Subcutaneous abdominal adipose tissue (tissue), 5 donors: ENCODE measurements around the gene ULBP1.
A peak's percentile ranks its signal among the peaks of the same experiment; 100 is the strongest.
"Not testable (repeated sequence)": the region's sequence is repeated elsewhere in the genome, so short reads cannot be mapped to it uniquely, and the experiment has no call there.

Experiments
- H3K27ac ChIP-seq: one replicate; pipeline ENCODE4 v1.7.0; 2013; ENCODE audit warnings: low read depth, mild to moderate bottlenecking, inconsistent platforms, low read length, moderate library complexity
- H3K27me3 ChIP-seq, 5 donors: one replicate each; pipeline ENCODE4 v1.7.0; 2013; ENCODE audit warnings: low read length in 5 of 5, inconsistent platforms in 1 of 5; ENCODE audit not compliant: control insufficient read depth in 5 of 5, insufficient read depth in 4 of 5
- H3K36me3 ChIP-seq, 5 donors: one replicate each; pipeline ENCODE4 v1.7.0; 2013; ENCODE audit warnings: low read length in 5 of 5; ENCODE audit not compliant: control insufficient read depth in 5 of 5, insufficient read depth in 5 of 5
- H3K4me1 ChIP-seq, 5 donors: one replicate each; pipeline ENCODE4 v1.7.0; 2013; ENCODE audit warnings: low read length in 5 of 5, mild to moderate bottlenecking in 3 of 5, moderate library complexity in 1 of 5; ENCODE audit not compliant: control insufficient read depth in 5 of 5, insufficient read depth in 5 of 5
- H3K4me3 ChIP-seq, 5 donors: one replicate each; pipeline ENCODE4 v1.7.0; 2013; ENCODE audit warnings: low read length in 5 of 5, low read depth in 1 of 5
- H3K9ac ChIP-seq, 5 donors: one replicate each; pipeline ENCODE4 v1.7.0; 2013; ENCODE audit warnings: low read length in 5 of 5, mild to moderate bottlenecking in 4 of 5, moderate library complexity in 3 of 5
- H3K9me3 ChIP-seq, 5 donors: one replicate each; pipeline ENCODE4 v1.7.0; 2013; ENCODE audit warnings: low read length in 5 of 5; ENCODE audit not compliant: control insufficient read depth in 5 of 5
- donor health status: healthy.
- donor health status: healthy.
- donor health status: healthy.
- donor health status: healthy.
- donor health status: healthy.

ULBP1 gene

DNA sequence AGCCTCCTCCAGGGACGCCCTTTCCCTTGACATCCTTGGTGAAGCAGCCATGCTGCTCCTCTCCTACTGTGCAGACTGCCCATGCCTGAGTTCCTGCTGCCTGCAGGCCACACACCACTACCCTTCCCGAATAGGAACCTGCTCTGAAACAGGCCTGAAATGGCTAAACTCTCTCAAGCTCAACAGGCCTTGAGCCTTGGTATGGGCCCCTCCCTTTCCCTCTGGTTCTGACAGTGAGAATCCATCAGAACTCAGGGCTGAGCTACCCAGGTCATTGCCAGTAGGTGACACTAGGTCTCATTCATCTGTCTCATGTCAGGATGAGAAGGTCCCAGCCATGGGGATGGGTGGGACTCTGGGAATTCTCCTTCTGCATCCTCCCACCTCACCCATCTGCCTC, 35.9 kb downstream of the ULBP1 start:
- Histone ChIP-seq H3K9ac (no peak overlapping the region), H3K9me3 (no peaks in the 10 kb centered on the region), H3K27ac (no peak overlapping the region), H3K27me3 (peaks cover 19 to 49% (median 27%) of the 10 kb centered on the region in 5 donors), H3K4me3 (no peak overlapping the region), H3K36me3 (no peaks in the 10 kb centered on the region), H3K4me1 (peaks cover 0 to 6% (median 4%) of the 10 kb centered on the region in 5 donors)

DNA sequence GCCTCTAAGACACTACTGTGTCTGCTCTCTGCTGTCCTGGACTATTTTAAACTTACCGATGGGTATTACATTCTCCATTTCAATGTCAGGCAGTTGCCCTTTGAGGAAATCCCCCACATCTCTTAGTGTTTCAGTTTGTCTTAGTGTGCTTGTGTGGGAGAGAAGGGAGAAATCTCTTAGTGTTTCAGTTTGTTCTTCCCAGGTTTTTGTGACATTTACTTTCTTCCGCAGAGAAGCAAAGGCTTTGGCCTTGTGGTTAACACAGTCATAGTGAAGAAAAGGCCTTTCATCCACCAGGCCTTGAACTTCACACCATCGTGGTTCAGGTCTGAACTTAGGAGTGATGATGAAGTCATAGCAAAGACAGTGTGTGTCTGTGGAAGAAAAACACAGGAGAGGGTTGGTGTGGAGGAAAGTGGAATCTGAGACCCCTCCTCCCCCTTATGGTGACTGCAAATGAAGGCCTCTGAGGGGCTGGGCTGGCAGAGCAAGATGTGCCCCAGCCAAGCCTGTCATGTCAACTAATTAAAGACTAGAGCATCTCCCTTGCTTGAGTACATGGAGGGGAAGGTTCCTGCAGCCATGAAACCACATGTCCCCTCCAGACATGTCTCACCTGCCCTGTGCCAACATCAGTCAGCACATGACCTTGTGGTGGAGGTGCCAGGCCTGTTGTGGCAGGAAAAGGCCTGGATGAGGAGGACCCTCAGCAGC, 37.7 kb downstream of the ULBP1 start:
- no peak overlapping the region for H3K9ac ChIP-seq
- H3K4me3 ChIP-seq: no peak overlapping the region
- no peak overlapping the region for H3K27ac ChIP-seq
- H3K9me3 ChIP-seq: no peaks in the 10 kb centered on the region
- H3K4me1 ChIP-seq: peaks cover 0 to 18% (median 13%) of the 10 kb centered on the region in 5 donors
- no peaks in the 10 kb centered on the region for H3K36me3 ChIP-seq
- peaks cover 2 to 34% (median 11%) of the 10 kb centered on the region in 5 donors for H3K27me3 ChIP-seq

DNA sequence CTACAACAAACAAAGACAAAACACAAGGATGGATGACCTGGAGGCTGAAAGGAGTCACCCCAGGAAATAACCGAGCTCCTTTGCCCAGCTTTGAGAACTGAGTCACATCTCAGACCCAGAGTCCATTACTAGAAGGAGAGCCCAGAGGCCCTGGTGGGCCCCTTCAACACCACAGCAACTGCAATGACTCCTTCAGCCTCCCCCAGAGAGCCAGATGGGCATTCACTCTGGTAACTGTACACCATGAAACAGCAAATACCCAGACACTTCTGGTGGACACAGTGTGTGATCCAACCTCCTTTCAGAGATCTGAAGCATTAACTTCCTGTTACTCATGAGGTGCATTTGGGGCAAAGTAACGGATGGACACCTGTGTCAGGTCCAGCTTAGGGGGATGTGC, 39.0 kb downstream of the ULBP1 start:
- peaks cover 0 to 30% (median 11%) of the 10 kb centered on the region in 5 donors for H3K27me3 ChIP-seq

DNA sequence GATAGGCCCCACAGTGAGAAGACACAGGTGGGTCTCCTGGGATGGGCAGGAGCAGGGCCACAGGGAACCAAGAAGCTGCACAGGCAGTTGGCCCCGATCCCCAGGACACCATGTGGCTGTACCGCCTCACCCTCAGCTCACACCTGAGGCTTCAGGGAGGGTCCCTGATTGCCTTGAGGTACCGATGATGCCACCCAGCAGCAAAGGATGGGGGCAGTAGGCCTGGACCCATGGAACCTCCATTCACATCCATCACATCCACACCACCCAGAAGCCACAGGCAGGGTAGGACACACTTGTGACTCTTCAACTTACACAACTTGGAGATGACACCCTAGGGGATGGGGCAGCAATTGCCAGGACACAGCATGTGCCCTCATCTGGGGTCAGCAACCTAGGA, 39.9 kb downstream of the ULBP1 start:
- not testable (repeated sequence) for H3K9me3 ChIP-seq, H3K27ac ChIP-seq, H3K36me3 ChIP-seq, H3K4me3 ChIP-seq, H3K9ac ChIP-seq
- H3K4me1 ChIP-seq: peaks cover 0 to 18% (median 13%) of the 10 kb centered on the region in 5 donors
- H3K27me3 ChIP-seq: peaks cover 3 to 29% (median 15%) of the 10 kb centered on the region in 5 donors

More for the DNA sequence above, 39.0 kb downstream of the ULBP1 start:
- peaks cover 0 to 18% (median 13%) of the 10 kb centered on the region in 5 donors for H3K4me1 ChIP-seq
- no peaks in the 10 kb centered on the region for H3K36me3 ChIP-seq
- no peaks in the 10 kb centered on the region for H3K9me3 ChIP-seq
- no peak overlapping the region for H3K27ac ChIP-seq
- H3K4me3 ChIP-seq: no peak overlapping the region
- no peak overlapping the region for H3K9ac ChIP-seq

DNA sequence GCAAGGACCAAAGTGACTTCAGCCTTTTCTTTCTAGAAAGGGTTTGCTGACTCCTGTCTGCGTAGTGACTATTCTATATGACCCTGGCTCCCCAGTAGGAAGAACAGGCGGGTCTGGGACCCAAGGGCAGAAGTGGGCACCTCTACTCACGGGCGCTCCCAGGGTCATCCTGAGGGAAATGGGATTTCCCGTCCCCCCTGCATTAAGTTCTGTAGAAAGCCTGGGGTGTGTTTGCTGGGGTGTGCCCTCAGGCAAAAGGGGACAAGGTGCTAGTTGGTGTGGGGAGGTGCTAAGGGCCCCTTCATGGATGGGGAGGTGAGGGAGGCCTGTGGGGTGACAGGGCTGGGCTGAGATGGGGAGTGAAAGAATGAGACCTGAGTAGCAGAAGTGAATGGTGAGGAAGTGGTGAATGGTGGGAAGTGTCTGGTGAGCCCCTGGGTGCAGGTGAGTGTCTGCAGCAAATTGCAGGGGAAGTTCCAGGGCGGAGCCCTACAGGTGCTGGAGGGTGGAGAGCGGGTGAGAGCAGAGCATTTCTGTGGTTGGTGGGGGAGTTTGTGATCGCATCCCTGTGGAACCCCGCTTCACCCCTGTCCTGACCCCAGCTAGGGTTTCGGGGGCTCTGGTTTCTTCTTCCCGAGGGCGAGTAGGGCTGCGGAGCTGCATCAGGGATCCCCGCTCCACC, 40.5 kb downstream of the ULBP1 start:
- H3K27me3 ChIP-seq: peaks cover 3 to 32% (median 18%) of the 10 kb centered on the region in 5 donors
- peak overlapping the region; percentile 22 to 75 (median 68) for H3K4me3 ChIP-seq
- no peaks in the 10 kb centered on the region for H3K9me3 ChIP-seq
- H3K4me1 ChIP-seq: peaks cover 0 to 18% (median 13%) of the 10 kb centered on the region in 5 donors
- H3K9ac ChIP-seq: no peak overlapping the region
- no peak overlapping the region for H3K27ac ChIP-seq
- no peaks in the 10 kb centered on the region for H3K36me3 ChIP-seq

DNA sequence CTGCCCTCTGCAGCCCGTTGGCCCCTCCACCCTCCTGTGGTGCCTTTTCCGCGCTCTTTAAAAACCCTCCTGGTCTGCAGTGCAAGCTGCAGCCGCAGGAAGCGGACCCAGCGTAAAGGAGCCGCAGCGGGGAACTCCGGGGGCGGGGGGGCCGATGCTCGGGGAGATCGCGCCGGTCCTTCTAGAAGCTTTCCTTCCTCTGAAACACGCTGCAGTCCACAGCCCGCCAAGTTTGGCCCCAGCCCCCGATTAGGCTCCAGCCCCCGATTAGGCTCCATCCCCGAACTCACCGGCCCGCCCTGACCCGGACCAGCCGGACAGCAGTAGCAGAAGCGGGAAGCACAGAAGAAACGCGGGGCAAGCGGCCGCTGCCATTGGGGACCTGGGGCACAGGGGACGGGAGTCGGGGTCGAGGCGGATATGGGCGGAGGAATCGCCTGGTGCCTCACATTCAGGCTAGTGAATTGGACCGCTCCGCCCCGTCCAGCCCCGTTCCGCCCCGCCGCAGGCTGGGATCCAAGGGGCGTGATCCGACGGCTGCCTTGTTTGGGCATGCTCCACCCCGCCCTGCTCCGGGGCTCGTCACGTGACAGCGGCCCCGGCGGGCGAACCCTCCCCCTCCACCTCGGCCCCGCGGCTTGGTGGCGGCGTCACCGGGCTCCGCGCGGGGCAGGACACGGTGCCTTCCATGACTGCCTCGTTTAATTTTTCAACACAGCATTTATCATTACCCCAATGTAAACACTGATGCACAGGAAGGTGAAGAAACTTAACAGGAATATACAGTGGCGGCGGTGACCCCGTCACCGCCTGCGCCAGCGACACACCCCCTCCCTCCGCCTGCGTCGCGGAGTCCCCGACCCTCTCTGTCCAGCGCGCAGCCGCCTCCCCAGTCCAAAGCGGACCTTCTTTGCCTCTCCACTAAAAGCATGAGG, 41.3 kb downstream of the ULBP1 start:
- Histone ChIP-seq H3K9me3 (no peaks in the 10 kb centered on the region), H3K4me1 (peaks cover 0 to 18% (median 13%) of the 10 kb centered on the region in 5 donors), H3K9ac (peak overlapping the region in 3 of 5 donors; percentile 4 to 56 (median 51)), H3K27me3 (peaks cover 5 to 27% (median 18%) of the 10 kb centered on the region in 5 donors), H3K27ac (no peak overlapping the region), H3K36me3 (no peaks in the 10 kb centered on the region), H3K4me3 (peak overlapping the region; percentile 59 to 75 (median 68))

DNA sequence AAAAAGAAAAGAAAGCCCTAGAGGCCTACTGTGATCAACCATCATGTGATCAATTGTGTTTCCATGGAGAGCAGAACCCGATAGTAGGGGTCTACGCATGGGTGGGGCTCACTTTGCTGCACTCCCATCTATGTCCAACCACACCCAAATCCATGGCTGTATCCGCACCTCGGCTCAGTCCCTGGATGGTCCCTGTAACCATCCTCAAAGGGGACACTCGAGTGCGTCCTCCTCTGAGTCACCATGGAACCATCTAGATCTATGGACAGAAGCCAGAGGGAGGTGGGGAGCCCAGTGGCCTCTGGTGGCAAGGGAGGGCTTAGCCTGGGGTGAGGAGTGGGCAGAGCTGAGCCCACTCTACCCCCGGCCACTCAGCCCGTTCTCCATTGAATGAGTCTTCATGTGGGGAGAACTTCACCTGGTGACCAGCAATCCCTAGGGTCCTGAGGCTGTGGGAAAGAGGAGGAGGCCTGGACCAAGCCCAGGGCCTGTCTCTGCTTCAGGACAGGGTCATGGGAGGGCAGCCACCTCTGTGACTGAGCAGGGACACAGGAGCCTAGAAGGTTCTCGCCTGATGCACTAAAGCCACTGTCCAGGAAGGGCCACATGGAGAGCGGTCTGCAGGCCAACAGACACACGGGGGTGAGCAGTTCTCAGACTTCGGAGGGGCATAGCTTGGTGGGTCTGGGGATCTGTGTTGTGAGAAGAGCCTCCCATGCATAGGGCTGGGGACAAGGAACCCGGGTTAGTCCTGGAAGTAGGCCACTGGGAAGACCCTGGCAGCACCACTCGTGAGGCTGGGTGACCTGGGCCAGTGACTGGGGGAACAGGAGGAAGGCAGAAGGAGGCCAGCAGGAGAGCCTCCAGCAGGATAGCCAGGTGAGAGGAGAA, 42.3 kb downstream of the ULBP1 start:
- Histone ChIP-seq H3K9me3 (no peaks in the 10 kb centered on the region), H3K4me1 (peaks cover 0 to 18% (median 13%) of the 10 kb centered on the region in 5 donors), H3K27ac (no peak overlapping the region), H3K9ac (peak overlapping the region in 3 of 5 donors; percentile 4 to 56 (median 51)), H3K27me3 (peaks cover 5 to 27% (median 21%) of the 10 kb centered on the region in 5 donors), H3K36me3 (no peaks in the 10 kb centered on the region), H3K4me3 (peak overlapping the region; percentile 59 to 75 (median 68))

- H3K36me3 ChIP-seq: no peaks in the 10 kb centered on the region
- H3K27ac ChIP-seq: no peak overlapping the region
- no peak overlapping the region for H3K9ac ChIP-seq
- peaks cover 0 to 18% (median 13%) of the 10 kb centered on the region in 5 donors for H3K4me1 ChIP-seq
- H3K9me3 ChIP-seq: no peaks in the 10 kb centered on the region
- no peak overlapping the region for H3K4me3 ChIP-seq
- peaks cover 5 to 27% (median 18%) of the 10 kb centered on the region in 5 donors for H3K27me3 ChIP-seq
Measured at GRCh38 chr6:150006961-150007464, 43.3 kb downstream of the ULBP1 start.

- Histone ChIP-seq H3K4me3 (no peak overlapping the region), H3K27ac (no peak overlapping the region), H3K36me3 (no peaks in the 10 kb centered on the region), H3K9me3 (no peaks in the 10 kb centered on the region), H3K27me3 (peaks cover 9 to 32% (median 25%) of the 10 kb centered on the region in 5 donors), H3K9ac (no peak overlapping the region), H3K4me1 (peaks cover 0 to 18% (median 13%) of the 10 kb centered on the region in 5 donors)
Measured at GRCh38 chr6:150008588-150008987, 44.8 kb downstream of the ULBP1 start.
